GM23248 (cell line): Measurements from ENCODE around the gene E2F3. TPM values are rescaled to one million over a fixed set of nuclear protein-coding genes. Genes with fewer than 3 reads are reported as not detected.

ENCODE experiments used
- DNase-seq: peaks from one replicate; pipeline ENCODE4 v3.0.0-alpha.2; 2015
- H2AFZ ChIP-seq: fragments of 200-600 bp; sonication (generic); 2 replicates; pipeline ENCODE4 v1.6.1; 2016; ENCODE audit warnings: antibody characterized with exemption
- H3F3A ChIP-seq: fragments of 200-600 bp; sonication (generic); 2 replicates; pipeline ENCODE4 v1.6.1; 2016; ENCODE audit warnings: mild to moderate bottlenecking, antibody characterized with exemption, mixed run types; ENCODE audit not compliant: insufficient read depth
- H3K27ac ChIP-seq: fragments of 200-600 bp; sonication (generic); 2 replicates; pipeline ENCODE4 v1.5.1; 2016; ENCODE audit warnings: mild to moderate bottlenecking
- H3K27me3 ChIP-seq: fragments of 200-600 bp; sonication (generic); replicated peaks from 2 replicates; pipeline ENCODE4 v1.6.1; 2016; ENCODE audit warnings: mild to moderate bottlenecking; ENCODE audit not compliant: insufficient read depth
- H3K36me3 ChIP-seq: fragments of 200-600 bp; sonication (generic); 2 replicates; pipeline ENCODE4 v1.6.1; 2016; ENCODE audit warnings: low read depth, mild to moderate bottlenecking
- H3K4me1 ChIP-seq: fragments of 200-600 bp; sonication (generic); 2 replicates; pipeline ENCODE4 v1.6.1; 2016; ENCODE audit warnings: mild to moderate bottlenecking; ENCODE audit not compliant: insufficient read depth
- H3K4me2 ChIP-seq: fragments of 200-600 bp; sonication (generic); one replicate; pipeline ENCODE4 v1.6.1; 2016; ENCODE audit warnings: mild to moderate bottlenecking; ENCODE audit not compliant: unreplicated experiment
- H3K4me3 ChIP-seq: fragments of 200-600 bp; sonication (generic); 2 replicates; pipeline ENCODE4 v1.5.1; 2016; ENCODE audit warnings: mild to moderate bottlenecking
- H3K79me2 ChIP-seq: fragments of 200-600 bp; sonication (generic); 2 replicates; pipeline ENCODE4 v1.6.1; 2016; ENCODE audit warnings: mild to moderate bottlenecking; ENCODE audit not compliant: insufficient read depth
- H3K9ac ChIP-seq: fragments of 200-600 bp; sonication (generic); 2 replicates; pipeline ENCODE4 v1.6.1; 2016; ENCODE audit warnings: mild to moderate bottlenecking
- H3K9me2 ChIP-seq: fragments of 200-600 bp; sonication (generic); 2 replicates; pipeline ENCODE4 v1.6.1; 2016; ENCODE audit warnings: mixed run types, mild to moderate bottlenecking, moderate library complexity; ENCODE audit not compliant: insufficient read depth
- H3K9me3 ChIP-seq: fragments of 200-600 bp; sonication (generic); one replicate; pipeline ENCODE4 v1.6.1; 2017; ENCODE audit warnings: low read depth
- H4K20me1 ChIP-seq: fragments of 200-600 bp; sonication (generic); 2 replicates; pipeline ENCODE4 v1.6.0; 2016; ENCODE audit not compliant: insufficient read depth
- EZH2 ChIP-seq: fragments of 200-600 bp; sonication (generic); IDR thresholded peaks from 2 replicates; pipeline ENCODE4 v1.6.1; 2018; ENCODE audit warnings: antibody characterized with exemption, mild to moderate bottlenecking; ENCODE audit not compliant: insufficient read depth, poor library complexity, severe bottlenecking
- EZH2phosphoT487 ChIP-seq: fragments of 200-600 bp; sonication (generic); IDR thresholded peaks from 2 replicates; pipeline ENCODE4 v1.6.1; 2018; ENCODE audit warnings: antibody characterized with exemption, moderate library complexity, mild to moderate bottlenecking, low read depth; ENCODE audit not compliant: insufficient read depth
- WGBS, 2 experiments: methylation state at CpG; one replicate each; pipeline ENCODE4 v1.1.6; 2015 to 2017; ENCODE audit warnings: low lambda C conversion rate in 2 of 2, low coverage in 1 of 2; ENCODE audit errors: missing lambda C conversion rate in 2 of 2; 5-methylcytosine and 5-hydroxymethylcytosine counted together
- in situ Hi-C: fragments of 300-500 bp; cut with MboI; formaldehyde crosslinking; loops from 2 replicates; pipeline ENCODE4 v1.15.0; 2020
- polyA plus RNA-seq: library from polyadenylated mRNA; unstranded; fragments of >200 nt; fragmentation: Nextera tagmentation; extraction: Ambion mirVana; gene quantifications from 2 replicates; pipeline ENCODE4 v1.2.1, GENCODE V29; 2016
- total RNA-seq: library from RNA; depleted of rRNA; stranded (reverse); fragments of >200 nt; shearing (Covaris generic); gene quantifications from 2 replicates; pipeline ENCODE4 v1.2.3, GENCODE V29; 2014

The E2F3 gene
- total and polyA plus RNA-seq, 2 experiments from 2014 or later: 4.1 to 7.0 TPM

- H3K9me3 ChIP-seq: no peaks in the 10 kb centered on the region
- no peak overlapping the region for H2AFZ ChIP-seq
- WGBS, 2 experiments: 87 to 88% methylated on average over 4 of the region's 4 CpGs
- H3K9me2 ChIP-seq: no peaks in the 10 kb centered on the region
- H4K20me1 ChIP-seq: no peaks in the 10 kb centered on the region
- H3K4me2 ChIP-seq: no peak overlapping the region
- in situ Hi-C loops: no loop called here
- no peaks in the 10 kb centered on the region for H3F3A ChIP-seq
- H3K4me3 ChIP-seq: no peak overlapping the region
- no peaks in the 10 kb centered on the region for H3K27me3 ChIP-seq
- no peaks in the 10 kb centered on the region for H3K36me3 ChIP-seq
- H3K79me2 ChIP-seq: peaks cover 66% of the 10 kb centered on the region
- H3K4me1 ChIP-seq: peaks cover 5% of the 10 kb centered on the region; the same call in 1 of the 2 replicates
- no peak for TF ChIP-seq EZH2phosphoT487
- no peak for TF ChIP-seq EZH2
- no peak overlapping the region for H3K9ac ChIP-seq
- DNase-seq: no peak
- no peak overlapping the region for H3K27ac ChIP-seq
These were observed 137.2 kb downstream of the E2F3 start for GRCh38 chr6:20538907-20539306.

DNA sequence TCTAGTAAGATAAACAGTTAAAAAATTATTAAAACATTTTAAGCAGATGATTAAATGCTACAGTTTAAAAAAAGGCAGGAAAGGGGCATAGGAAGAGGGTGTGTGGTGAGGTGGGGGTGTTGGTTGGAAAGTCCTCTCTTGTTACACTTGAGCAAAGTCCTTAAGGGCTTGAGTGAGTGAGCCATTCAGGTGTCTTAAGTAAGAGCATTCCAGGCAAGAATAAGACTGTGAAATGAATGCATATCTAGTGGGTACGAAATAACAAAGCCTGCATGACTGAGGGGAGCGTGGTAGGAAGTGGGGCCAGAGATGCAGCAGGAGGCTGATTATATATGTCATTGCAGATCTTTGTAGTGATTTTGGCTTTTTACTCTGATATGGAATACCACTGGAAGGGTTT is 137.7 kb downstream of the E2F3 start:
- in situ Hi-C loops: no loop called here
- Histone ChIP-seq H3K79me2 (peaks cover 69% of the 10 kb centered on the region), H2AFZ (no peak overlapping the region)

DNA sequence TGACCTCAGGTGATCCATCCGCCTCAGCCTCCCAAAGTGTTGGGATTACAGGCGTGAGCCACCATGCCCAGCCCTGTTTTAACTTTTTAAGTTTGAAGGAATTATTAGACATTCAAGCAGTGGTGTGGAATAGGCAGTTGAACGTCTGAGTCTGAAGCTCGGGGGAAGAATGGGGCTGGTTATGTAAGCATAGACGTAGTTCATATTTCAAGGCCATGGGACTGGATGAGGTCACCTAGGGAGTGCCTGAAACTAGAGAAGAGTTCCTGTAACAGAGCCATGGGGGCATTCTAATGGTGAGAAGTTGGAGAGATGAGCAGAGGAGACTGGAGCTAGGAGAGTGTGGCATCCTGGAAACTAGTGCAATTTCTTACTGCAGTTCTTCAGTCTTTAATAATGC is 139.0 kb downstream of the E2F3 start:
- Histone ChIP-seq H3K4me3 (no peak overlapping the region), H3K9me2 (no peaks in the 10 kb centered on the region), H3K27ac (no peak overlapping the region), H3K4me1 (no peaks in the 10 kb centered on the region), H3K79me2 (peaks cover 63% of the 10 kb centered on the region), H3F3A (no peaks in the 10 kb centered on the region), H2AFZ (no peak overlapping the region), H3K27me3 (no peaks in the 10 kb centered on the region), H4K20me1 (no peaks in the 10 kb centered on the region), H3K4me2 (no peak overlapping the region), H3K9ac (no peak overlapping the region), H3K36me3 (no peaks in the 10 kb centered on the region), H3K9me3 (no peaks in the 10 kb centered on the region)
- in situ Hi-C loops: no loop called here
- TF ChIP-seq EZH2: no peak
- TF ChIP-seq EZH2phosphoT487: no peak
- peak; percentile 49 for DNase-seq
- WGBS, 2 experiments: 51 to 57% methylated on average over 5 of the region's 5 CpGs

More for the DNA sequence above, 137.7 kb downstream of the E2F3 start:
- H3K9me2 ChIP-seq: no peaks in the 10 kb centered on the region
- H3K4me1 ChIP-seq: peaks cover 5% of the 10 kb centered on the region; the same call in 1 of the 2 replicates
- H3K9me3 ChIP-seq: no peaks in the 10 kb centered on the region
- no peaks in the 10 kb centered on the region for H3K36me3 ChIP-seq
- WGBS, 2 experiments: 100% methylated on average over 2 of the region's 2 CpGs
- TF ChIP-seq EZH2: no peak
- TF ChIP-seq EZH2phosphoT487: no peak
- H3K27me3 ChIP-seq: no peaks in the 10 kb centered on the region
- DNase-seq: no peak
- no peak overlapping the region for H3K27ac ChIP-seq
- no peak overlapping the region for H3K4me3 ChIP-seq
- no peak overlapping the region for H3K9ac ChIP-seq
- no peak overlapping the region for H3K4me2 ChIP-seq
- no peaks in the 10 kb centered on the region for H3F3A ChIP-seq
- no peaks in the 10 kb centered on the region for H4K20me1 ChIP-seq

DNA sequence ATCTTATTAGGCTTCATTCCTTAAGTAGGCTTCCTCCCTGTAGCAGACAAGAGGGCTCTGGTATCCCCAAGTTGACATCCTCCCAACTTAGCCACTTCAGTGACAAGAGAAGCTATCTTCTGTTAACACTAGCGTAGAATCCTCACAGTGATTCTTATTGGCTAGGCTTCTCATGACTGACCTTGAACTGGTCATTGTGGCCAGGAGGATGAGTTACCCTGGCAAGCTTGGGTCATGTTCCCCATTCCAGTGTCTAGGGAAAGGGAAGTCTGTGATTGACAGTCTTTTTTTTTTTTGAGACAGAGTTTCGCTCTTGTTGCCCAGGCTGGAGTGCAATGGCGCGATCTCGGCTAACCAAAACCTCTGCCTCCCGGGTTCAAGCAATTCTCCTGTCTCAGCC is 139.7 kb downstream of the E2F3 start:
- H3K9me3 ChIP-seq: no peaks in the 10 kb centered on the region
- H3K27ac ChIP-seq: no peak overlapping the region
- H3K9ac ChIP-seq: no peak overlapping the region
- no peaks in the 10 kb centered on the region for H3K9me2 ChIP-seq
- H3K4me2 ChIP-seq: no peak overlapping the region
- in situ Hi-C loops: no loop called here
- H3F3A ChIP-seq: no peaks in the 10 kb centered on the region
- H3K4me3 ChIP-seq: no peak overlapping the region
- no peaks in the 10 kb centered on the region for H4K20me1 ChIP-seq
- no peaks in the 10 kb centered on the region for H3K27me3 ChIP-seq
- 99% methylated on average over 6 of the region's 6 CpGs for WGBS, 2 experiments
- TF ChIP-seq EZH2: no peak
- TF ChIP-seq EZH2phosphoT487: no peak
- peaks cover 56% of the 10 kb centered on the region for H3K79me2 ChIP-seq
- H3K36me3 ChIP-seq: 0 out of 2 replicates have a peak, but pooled peaks cover 3% of the 10 kb centered on the region
- H3K4me1 ChIP-seq: no peaks in the 10 kb centered on the region
- DNase-seq: no peak
- H2AFZ ChIP-seq: no peak overlapping the region
